ELR (cell line): Measurements from ENCODE around the gene CEND1.

Experiments
- DNase-seq: peaks from one replicate; pipeline ENCODE4 v3.0.0-alpha.2; 2015; ENCODE audit warnings: low read depth

CEND1 gene

GRCh38 chr11:794766-795633 lies 5.1 kb upstream of the CEND1 start:
- peak; percentile 43 for DNase-seq

GRCh38 chr11:794013-794765 lies 4.3 kb upstream of the CEND1 start:
- DNase-seq: no peak

GRCh38 chr11:793556-793955 lies 3.7 kb upstream of the CEND1 start:
- no peak for DNase-seq

GRCh38 chr11:792873-793272 lies 3.0 kb upstream of the CEND1 start:
- DNase-seq: no peak

- DNase-seq: no peak
Observed at GRCh38 chr11:792535-792821, 2.6 kb upstream of the CEND1 start.

- no peak for DNase-seq
Observed at GRCh38 chr11:791658-792534, 2.0 kb upstream of the CEND1 start.

- DNase-seq: peak; percentile 47
Observed at GRCh38 chr11:790721-791564, 1.1 kb upstream of the CEND1 start.

GRCh38 chr11:788953-789940 lies 643 bp downstream of the CEND1 start:
- no peak for DNase-seq

- no peak for DNase-seq
Observed at GRCh38 chr11:788009-788640, 1.8 kb downstream of the CEND1 start.

- no peak for DNase-seq
Observed at GRCh38 chr11:787084-787675, 2.7 kb downstream of the CEND1 start.

GRCh38 chr11:786235-787083 lies 3.4 kb downstream of the CEND1 start:
- no peak for DNase-seq

- DNase-seq: peak; percentile 84
Observed at GRCh38 chr11:783581-784015, 6.3 kb downstream of the CEND1 start.

- no peak for DNase-seq
Observed at GRCh38 chr11:782264-783174, 7.4 kb downstream of the CEND1 start.

GRCh38 chr11:779955-780532 lies 9.8 kb downstream of the CEND1 start:
- DNase-seq: no peak

- no peak for DNase-seq
Observed at GRCh38 chr11:778976-779954, 10.6 kb downstream of the CEND1 start.
